GM21723 (cell line): ENCODE measurements around the gene CAMTA1.

Source experiments
- ATAC-seq: cut with Tn5 transposase; IDR thresholded peaks from one replicate; pipeline ENCODE4 v1.9.1; 2021; ENCODE audit warnings: mild to moderate bottlenecking, moderate library complexity; ENCODE audit not compliant: unreplicated experiment

The CAMTA1 gene

DNA sequence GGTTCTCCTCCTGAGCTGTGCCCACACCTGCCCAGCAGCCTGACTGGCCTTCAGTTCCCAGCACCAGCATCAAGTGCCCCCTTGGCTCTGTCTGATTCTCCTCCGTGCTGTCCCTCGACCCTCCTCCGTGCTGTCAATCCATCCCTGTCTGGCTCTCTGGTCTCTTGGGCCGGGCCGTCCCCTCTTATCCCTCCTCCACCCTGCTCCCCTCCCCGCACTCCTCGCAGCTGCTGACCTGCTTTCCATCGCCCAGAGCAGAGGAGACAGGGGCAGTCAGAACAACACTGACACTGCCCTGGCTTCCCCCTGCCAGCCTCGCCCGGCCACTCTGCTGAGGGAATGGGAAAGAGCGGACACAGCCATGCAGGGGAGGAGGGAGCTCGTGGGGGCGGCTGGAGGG, 267.4 kb downstream of the CAMTA1 start:
- no peak for ATAC-seq

DNA sequence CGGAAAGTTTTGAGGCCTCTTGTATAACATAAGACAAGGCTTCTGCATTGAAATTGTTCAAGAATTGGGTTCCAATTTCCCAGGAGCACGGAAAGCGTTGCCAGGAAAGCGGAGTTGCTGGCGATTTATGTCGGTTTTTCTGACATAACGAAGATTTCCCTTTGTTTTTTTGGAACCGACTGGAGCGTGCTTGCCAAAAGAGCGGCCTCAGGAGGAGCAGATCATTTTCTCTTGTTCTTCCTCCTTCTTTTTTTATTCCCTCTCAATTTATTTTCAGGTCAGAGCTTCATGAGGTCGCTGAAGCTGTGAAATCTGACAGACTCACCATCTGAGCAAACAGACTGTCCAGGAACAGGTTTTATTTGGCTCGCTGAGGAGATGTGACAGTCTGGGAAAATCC, 275.5 kb downstream of the CAMTA1 start:
- ATAC-seq = no peak

DNA sequence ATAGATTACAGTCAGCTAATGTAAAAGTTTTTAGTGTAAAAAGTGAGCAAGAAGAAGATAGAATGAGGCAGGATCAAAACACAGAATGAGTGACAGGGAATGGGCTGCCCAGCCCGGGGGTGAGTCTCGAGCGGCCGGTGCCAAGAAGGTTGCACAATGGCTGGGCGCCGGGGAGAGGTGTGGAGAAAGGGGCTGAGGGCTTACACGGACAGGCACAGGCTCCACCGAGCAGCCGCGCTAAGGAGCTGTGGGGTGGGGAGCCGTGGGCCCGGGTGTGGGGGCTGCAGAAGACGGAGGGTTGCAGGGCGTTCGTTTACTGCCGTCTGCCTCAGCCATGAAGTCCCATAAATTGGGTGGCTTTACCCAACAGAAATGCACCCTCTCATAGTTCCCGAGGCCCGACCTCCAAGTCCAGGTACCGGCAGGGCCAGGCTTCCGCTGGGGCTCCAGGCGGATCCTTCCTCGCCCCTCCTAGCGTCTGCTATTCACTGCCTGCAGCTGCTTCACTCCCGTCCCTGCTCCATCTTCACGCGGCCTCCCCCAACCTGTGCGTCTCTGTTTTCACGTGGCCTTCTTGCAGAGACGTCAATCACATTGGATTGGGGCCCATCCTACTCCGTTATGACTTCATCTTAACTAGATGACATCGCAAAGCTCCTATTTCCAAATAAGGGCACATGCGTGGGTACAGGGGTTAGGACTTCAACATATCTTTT, 277.2 kb downstream of the CAMTA1 start:
- no peak for ATAC-seq

DNA sequence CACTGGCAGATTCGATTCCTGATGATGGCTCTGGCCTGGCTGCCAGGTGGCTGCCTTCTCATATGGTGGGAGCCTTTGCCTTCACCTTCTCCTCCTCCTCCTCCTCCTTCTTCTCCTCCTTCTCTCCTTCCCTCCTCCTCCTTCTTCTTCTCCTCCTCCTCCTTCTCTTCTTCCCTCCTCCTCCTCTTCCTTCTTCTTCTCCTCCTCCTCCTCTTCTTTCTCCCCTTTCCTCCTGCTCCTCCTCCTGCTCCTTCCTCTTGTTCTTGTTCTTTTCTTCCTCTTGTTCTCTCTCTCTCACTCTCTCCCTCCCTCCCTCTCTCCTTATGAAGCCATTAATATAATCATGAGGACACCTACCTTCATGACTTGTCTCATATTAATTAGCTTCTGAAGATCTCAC, 278.7 kb downstream of the CAMTA1 start:
- no peak for ATAC-seq

DNA sequence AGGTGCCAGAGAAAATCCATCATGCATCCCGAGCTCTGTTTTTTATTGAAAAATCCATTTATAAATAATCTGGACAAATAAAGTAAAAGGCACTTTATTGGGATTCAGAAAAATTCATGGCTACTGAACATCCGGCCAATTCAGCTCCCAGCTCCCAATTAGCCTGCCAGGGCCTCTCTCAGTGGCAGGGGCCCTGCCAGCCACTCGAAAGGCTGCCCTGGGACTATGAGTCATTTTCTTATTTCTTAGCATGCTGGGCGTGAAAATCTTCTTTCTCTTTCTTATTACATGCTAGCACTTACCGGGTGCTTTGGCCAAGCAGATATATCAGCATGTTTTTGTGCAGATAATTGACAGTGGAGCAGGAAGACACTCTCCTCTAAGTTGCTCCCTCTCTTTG, 283.3 kb downstream of the CAMTA1 start:
- ATAC-seq = no peak

DNA sequence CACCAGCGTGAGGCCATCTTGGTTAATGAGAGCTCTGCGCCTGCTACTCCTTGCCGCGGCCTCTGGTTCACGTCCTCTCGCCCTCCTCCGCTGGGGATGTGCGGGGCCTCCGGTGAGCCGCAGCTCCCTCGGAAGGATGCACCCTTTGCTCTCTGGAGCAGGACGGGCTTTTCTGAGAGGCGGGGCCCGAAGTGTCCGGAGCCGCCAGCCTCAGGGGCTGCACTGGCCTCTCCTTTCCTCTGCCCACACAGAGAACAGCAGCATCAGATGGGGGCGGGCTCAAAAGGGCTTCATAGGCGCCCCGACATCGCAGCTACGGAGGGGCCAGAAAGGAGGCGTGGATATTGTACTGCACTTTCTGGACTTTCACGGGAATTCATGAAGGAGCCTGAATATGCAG, 284.7 kb downstream of the CAMTA1 start:
- ATAC-seq = no peak

DNA sequence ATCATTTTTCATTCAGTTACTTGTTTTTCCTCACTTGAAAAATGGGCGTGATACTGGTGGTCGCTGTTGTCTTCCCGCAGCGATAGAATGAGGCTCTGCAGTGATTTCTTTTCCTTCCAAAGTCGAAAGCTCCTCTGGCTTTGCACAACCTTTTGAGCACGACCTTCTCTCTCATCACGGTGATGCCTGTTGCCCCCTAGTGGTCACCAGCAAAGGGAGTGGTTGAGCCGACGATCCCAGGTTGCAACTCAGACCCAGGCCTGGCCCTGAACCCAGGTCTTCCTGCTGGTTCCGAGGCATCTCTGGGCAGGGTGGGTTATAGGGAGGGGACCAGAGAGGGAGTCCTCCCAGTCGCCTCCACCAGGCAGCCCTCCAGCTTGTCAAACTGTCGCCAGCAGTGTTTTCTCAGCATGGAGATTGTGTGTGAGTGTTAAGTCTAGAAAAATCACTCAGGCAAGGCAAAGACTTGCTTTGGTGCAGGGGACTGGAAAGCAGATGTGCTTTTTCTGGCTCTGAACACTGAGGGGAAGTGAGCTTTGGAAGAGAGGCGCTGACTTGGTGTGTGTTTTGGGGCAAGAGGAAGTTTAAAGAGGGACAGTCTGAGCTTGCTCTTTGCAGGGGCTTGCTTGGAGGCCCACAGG, 285.3 kb downstream of the CAMTA1 start:
- ATAC-seq = no peak

DNA sequence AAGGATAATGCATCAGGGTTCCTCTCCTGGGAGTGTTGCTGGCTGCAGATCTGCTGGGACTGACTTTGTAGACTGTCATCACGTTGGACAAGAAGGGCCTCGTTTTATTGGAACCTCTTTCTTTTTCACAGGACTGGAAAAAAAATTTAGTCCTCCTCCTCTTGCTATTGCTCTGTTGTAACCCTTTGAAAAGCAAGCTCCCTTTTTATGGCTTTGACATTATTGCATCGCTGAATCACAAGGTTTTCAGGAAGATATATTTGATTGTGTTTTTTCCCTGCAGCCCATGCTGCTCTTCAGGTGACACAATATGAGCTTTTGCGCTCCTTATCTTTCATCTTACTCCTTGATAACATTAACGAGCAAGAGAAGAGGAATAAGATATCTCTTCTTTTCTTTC, 290.9 kb downstream of the CAMTA1 start:
- no peak for ATAC-seq

DNA sequence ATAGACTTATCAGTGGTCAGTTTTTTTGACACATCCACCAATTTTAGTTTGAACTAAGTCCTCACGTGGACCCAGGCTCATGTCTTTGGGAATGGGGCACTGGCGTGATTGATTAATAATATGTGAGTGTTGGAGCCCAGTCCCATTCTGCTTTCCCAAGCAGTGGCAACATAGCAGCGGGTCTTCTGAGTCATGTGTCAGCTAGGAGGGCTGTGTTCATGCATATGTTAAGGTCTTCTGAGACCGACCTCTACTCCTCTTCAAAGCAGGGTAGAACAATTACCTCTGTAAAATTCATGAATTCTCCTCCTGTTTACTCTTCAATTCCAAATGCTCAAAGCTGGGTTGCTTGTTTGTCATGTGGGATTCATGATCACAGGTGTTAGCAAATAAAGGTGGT, 291.3 kb downstream of the CAMTA1 start:
- no peak for ATAC-seq

DNA sequence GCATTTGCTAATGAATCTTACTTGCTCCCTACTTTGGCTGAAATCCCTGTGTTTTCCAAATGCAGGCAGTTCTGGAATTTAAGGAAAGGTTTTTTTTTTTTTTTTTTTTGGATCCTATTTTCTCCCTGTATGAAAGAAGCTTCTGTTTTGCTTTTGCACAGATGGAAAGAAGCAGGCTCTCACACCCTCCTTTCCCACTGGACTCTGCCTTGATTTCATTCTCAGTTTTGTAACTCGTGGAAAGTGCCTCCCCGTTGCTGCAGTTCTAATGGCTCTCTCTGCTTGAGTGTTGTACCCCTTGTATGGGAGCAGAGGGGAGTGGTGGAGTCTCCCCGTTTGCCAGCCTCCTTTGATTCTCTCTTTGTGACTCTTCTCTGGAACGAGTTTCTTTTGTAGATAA, 291.9 kb downstream of the CAMTA1 start:
- no peak for ATAC-seq

DNA sequence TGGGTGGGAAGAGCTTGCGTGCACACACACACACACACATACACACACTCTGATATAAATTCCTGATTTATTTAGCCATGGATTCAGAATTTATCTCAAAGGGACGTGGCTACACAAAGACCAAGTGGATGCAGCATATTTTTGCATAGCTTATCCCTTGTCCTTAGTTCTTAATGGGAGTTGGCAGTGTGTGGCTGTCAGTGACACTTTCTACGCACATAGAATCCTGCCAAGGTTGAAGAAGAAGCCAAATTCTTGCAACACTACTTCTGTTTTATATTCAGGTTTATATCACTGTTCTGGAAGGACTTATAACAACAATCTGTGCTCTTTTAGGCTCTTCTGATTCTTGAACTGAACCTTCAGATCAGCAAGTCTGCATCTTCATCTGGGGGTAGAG, 292.7 kb downstream of the CAMTA1 start:
- ATAC-seq = no peak

DNA sequence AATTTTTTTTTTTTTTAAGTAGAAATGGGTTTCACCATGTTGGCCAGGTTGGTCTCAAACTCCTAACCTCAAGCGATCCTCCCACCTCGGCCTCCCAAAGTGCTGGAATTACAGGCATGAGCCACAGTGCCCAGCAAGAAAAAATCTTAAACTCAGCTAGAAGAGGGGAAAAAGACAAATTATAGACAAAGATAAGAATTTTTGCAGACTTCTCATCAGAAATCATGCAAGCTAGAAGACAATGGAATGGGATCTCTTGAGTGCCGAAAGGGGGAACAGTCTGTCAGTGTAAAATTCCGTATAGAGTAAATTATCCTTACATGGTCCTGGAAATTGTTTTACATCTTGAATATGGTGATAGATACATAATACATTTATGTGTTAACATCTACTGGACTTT, 294.4 kb downstream of the CAMTA1 start:
- ATAC-seq = no peak

DNA sequence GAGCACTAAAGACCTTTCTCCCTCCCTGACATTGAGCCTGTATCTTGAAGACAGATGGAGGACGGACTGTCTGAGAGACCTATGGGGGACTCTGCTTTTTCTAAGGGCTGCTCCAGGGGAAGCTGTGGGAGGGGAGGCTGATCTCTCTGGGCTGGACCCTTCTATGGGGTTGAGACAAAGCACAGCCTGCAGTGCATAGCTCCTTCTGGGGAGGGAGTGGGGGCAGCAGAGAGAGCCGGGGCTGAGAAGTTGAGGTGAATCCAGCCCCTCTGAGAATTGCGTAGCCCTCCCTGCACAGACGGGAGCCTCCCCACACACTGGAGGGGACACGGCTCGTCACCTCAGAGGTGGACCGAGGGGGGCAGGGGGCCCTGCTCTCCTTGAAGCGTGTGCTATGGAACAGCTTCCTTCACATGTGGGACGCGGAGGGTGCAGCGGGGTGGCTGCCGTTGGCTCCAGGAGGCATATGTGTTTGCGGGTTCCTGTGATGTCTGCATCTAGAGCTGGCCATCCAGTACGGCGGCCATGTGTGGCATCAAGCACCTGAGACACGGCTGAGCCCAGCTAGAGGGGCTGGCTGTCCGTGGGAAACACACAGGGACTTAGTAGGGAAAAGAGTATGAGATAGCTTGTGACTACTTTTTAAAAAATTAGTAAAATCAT, 299.1 kb downstream of the CAMTA1 start:
- ATAC-seq = no peak

DNA sequence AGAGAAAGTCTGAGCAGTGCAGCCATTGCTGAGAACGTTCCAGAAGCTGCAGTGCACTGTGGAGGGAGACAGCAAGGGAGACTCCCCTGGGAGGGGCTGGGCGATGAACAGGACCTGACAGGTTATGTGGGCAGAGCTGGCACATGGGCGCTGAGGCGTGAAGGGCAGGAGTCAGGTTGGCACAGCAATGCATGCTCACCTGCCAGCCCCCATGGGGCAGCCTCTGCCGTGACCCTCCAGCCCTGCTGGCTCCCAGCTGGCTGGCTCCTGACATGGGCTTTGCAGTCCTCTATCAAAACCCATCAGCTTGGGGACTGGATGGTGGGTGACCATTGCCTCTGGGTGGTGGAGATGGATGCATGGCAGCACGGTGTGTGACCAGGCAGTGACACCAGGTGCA, 300.3 kb downstream of the CAMTA1 start:
- ATAC-seq = no peak

DNA sequence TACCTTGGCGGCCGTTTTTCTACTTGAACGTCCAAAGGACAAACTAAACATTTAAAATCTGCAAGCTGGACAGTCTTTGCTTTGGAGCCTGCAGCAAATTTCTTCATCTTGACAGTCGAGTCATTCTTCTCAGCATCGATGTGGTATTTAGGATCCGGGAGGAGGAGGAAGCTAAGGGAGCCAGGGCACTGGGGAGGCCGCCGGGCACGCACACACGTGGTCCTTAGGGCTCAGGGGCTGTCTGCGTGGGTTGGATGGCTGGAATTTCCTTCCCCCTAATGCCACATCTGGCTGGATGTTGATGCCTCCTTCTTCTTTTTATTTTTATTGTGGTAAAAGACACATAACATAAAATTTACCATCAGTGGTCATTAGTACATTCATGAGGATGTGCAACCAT, 300.9 kb downstream of the CAMTA1 start:
- no peak for ATAC-seq

DNA sequence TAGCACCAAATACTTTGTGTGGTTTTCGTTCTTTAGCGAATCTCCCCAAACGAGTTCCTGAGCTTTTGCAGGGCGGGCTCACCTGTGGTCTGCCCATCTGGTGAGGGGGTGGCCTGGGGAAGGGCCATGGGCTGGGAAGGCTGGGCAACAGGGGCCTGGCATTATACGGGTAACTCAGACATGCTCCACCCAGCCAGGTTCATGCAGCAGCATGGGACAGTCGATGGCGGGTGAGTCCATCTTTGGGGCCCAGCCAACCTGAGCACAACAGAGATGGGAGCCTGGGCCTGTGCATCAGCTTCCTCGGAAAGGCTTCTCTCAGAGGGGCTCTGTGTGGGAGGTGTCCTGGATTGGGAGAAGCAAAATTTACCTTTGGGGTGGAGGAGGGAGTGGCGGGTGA, 302.6 kb downstream of the CAMTA1 start:
- no peak for ATAC-seq

DNA sequence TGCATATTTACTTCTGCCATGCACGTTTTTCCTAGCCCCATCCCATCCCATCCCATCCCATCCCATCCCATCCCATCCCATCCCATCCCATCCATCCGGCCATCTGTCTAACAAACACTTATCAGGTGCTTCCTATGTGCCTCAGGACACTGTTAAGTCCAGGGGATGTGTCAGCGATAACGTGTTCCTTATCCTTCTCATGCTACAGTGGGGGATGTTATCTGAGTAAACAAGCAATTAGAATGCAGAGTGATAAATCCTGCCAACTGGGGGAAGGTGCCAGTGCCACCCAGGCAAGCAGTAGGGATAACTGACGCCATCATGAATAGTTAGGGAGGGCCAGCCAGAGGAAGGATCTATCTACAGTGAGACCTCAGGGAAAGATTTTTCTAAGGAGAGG, 304.2 kb downstream of the CAMTA1 start:
- no peak for ATAC-seq

DNA sequence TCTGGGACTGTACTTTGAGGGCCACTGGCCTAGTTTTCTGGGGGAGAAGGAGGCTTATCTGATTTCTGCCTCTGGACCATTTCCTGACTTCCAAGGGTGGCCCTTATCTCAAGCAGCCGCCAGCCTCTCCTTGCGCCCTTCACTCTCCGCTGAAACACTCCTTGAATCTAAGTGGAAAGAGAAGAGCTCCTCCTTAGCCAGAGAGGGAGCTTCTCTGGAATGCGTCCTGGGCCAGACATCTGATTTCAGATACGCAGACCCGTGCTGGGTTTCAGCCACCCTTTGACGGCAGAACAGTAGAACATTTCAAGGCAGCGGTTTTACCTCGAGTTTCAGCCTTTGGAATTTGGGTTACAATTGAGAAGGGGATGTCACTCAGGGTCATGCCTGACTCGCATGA, 308.0 kb downstream of the CAMTA1 start:
- no peak for ATAC-seq

DNA sequence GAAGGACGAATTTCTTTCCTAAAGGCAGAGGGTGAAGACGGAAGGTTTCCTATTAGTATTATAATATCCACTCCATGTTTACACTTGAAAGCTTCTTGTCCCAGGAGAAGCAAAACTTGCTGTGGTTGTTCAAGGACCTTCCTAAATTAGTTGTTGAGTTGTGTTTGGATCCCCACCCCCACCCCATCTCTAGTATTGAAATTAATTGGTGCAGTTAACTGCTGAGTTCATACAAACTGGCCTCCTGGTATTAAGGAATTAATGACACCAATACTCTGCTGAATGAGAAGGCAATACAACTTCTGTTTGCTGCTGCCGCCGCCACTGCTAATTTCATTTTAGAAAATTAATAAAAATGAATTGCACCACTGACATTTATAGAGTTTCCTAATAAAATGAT, 308.8 kb downstream of the CAMTA1 start:
- no peak for ATAC-seq

DNA sequence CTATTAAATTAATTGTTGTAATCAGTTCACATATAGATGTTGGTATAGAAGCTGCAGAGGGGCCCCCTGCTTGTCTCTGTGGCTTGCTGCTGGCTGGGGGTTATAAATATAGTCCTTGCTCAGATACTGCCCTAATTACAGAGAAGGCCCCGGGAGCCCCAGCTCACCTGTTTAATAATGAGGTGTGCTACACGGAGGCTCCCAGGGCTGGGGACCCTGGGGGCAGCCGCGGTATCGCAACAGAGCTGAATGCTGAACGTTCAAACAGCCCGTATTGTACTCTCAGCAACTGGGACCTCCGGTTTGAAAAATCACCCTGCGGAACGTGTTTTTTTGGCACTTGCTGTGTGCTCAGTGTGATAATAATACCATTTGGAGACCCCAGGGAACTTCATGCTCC, 309.3 kb downstream of the CAMTA1 start:
- ATAC-seq = no peak

DNA sequence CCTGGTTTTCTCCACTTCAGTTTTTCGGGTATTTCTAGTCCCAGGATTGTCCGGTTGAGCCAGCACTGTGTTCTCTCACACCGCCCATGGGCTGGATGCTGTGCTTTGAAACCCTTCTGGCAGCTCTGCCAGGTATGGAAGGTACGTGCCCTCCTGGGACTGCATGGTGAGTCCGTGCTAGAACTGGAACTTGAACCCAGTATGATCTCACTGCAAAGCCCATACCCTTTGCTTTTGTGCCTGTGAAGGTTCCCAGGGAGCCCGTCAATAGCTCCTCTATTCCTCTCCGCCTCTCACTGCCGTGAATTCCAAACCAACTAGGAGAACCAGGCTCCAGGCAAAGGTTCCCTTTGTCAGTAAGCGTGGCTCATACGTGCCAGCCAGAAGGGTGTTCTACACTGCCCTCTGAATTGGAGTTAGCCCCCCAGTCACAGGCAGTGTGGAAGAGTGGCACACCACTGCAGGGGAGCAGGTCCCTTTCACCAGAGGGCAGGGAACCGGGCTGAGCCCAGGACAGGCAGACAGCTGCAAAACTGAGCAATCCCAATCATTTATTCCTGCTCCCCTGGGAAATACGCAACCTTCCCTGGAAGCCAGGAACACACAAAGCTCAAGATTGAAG, 310.2 kb downstream of the CAMTA1 start:
- no peak for ATAC-seq
